GM18517 (cell line): ENCODE results near the gene RFX1.
A peak's percentile ranks its signal among the peaks of the same experiment; 100 is the strongest.
"Not testable (repeated sequence)": the region's sequence is repeated elsewhere in the genome, so short reads cannot be mapped to it uniquely, and the experiment has no call there.

ENCODE experiments used
- ATAC-seq: cut with Tn5 transposase; IDR thresholded peaks from one replicate; pipeline ENCODE4 v1.9.1; 2021; ENCODE audit warnings: mild to moderate bottlenecking, moderate library complexity; ENCODE audit not compliant: unreplicated experiment

The RFX1 gene

GRCh38 chr19:14006085-14006765, at the start of gene RFX1:
TSS of gene RFX1 (minus strand) at chr19:14006320. CDS start at chr19:13993843, 12,477 bp downstream.
- peak; percentile 78 for ATAC-seq

GRCh38 chr19:14055396-14055795, 49.3 kb upstream of the RFX1 start:
- ATAC-seq = no peak

GRCh38 chr19:14054721-14055120, 48.6 kb upstream of the RFX1 start:
- ATAC-seq = no peak

GRCh38 chr19:14054099-14054498, 48.0 kb upstream of the RFX1 start:
- no peak for ATAC-seq

- ATAC-seq = no peak
Measured at GRCh38 chr19:14053500-14053899, 47.4 kb upstream of the RFX1 start.

- no peak for ATAC-seq
Measured at GRCh38 chr19:14053032-14053431, 46.9 kb upstream of the RFX1 start.

- no peak for ATAC-seq
Measured at GRCh38 chr19:14052470-14052869, 46.4 kb upstream of the RFX1 start.

- no peak for ATAC-seq
Measured at GRCh38 chr19:14051980-14052379, 45.9 kb upstream of the RFX1 start.

- not testable (repeated sequence) for ATAC-seq
Measured at GRCh38 chr19:14050961-14051360, 44.8 kb upstream of the RFX1 start.

GRCh38 chr19:14050512-14050911, 44.4 kb upstream of the RFX1 start:
- no peak for ATAC-seq

GRCh38 chr19:14048443-14049153, 42.5 kb upstream of the RFX1 start:
- ATAC-seq = no peak

GRCh38 chr19:14047866-14048265, 41.7 kb upstream of the RFX1 start:
- ATAC-seq = not testable (repeated sequence)

- not testable (repeated sequence) for ATAC-seq
Measured at GRCh38 chr19:14042659-14043608, 36.8 kb upstream of the RFX1 start.

- no peak for ATAC-seq
Measured at GRCh38 chr19:14039181-14039580, 33.1 kb upstream of the RFX1 start.

- ATAC-seq = no peak
Measured at GRCh38 chr19:14035706-14036105, 29.6 kb upstream of the RFX1 start.

- not testable (repeated sequence) for ATAC-seq
Measured at GRCh38 chr19:14035159-14035558, 29.0 kb upstream of the RFX1 start.

- ATAC-seq = no peak
Measured at GRCh38 chr19:14033946-14034345, 27.8 kb upstream of the RFX1 start.

- ATAC-seq = no peak
Measured at GRCh38 chr19:14031719-14032480, 25.8 kb upstream of the RFX1 start, which contains the start of gene IL27RA. TSS of gene IL27RA (plus strand) at chr19:14031762. CDS start at chr19:14031873, 111 bp downstream.

GRCh38 chr19:14030997-14031718, 25.0 kb upstream of the RFX1 start:
- ATAC-seq = no peak

GRCh38 chr19:14028901-14029300, 22.8 kb upstream of the RFX1 start:
- no peak for ATAC-seq
